ENCODE results near the gene SERPIND1.

The SERPIND1 gene

DNA sequence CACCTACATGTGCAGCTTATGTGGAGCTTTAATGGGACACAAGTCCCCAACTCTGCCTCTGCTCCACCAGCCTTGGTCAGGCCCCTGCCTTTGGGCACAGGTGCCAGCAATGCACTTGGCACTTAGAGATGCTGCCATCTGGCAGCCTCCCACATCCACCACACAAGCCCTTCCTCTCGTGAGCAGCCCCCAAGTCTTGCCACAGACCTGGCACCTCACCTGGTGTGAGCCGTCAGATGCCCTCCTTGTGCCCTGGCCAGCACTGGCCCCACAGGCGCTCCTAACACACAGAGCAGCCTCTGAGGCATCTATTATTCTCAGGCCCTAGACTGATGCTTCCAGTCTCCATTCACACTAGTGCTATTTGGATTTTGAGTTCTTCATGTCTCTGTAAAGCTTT lies 24.5 kb upstream of the SERPIND1 start:
- Histone ChIP-seq H3K36me3 (peaks cover 95% of the 10 kb centered on the region), H3K4me3 (ENCODE audit: low read depth in 1 of 2, low read length in 1 of 2) (no peak overlapping the region), H3K27ac (no peak overlapping the region), H3K9me3 (no peaks in the 10 kb centered on the region), H3K27me3 (no peaks in the 10 kb centered on the region), H3K4me1 (ENCODE audit: control insufficient read depth in 1 of 2, insufficient read depth in 1 of 2, low read depth in 1 of 2, low read length in 1 of 2) (no peaks in the 10 kb centered on the region)
- TF ChIP-seq, protein P1, sequence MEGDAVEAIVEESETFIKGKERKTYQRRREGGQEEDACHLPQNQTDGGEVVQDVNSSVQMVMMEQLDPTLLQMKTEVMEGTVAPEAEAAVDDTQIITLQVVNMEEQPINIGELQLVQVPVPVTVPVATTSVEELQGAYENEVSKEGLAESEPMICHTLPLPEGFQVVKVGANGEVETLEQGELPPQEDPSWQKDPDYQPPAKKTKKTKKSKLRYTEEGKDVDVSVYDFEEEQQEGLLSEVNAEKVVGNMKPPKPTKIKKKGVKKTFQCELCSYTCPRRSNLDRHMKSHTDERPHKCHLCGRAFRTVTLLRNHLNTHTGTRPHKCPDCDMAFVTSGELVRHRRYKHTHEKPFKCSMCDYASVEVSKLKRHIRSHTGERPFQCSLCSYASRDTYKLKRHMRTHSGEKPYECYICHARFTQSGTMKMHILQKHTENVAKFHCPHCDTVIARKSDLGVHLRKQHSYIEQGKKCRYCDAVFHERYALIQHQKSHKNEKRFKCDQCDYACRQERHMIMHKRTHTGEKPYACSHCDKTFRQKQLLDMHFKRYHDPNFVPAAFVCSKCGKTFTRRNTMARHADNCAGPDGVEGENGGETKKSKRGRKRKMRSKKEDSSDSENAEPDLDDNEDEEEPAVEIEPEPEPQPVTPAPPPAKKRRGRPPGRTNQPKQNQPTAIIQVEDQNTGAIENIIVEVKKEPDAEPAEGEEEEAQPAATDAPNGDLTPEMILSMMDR (IDR thresholded peaks at IDR 0.05) = no peak

DNA sequence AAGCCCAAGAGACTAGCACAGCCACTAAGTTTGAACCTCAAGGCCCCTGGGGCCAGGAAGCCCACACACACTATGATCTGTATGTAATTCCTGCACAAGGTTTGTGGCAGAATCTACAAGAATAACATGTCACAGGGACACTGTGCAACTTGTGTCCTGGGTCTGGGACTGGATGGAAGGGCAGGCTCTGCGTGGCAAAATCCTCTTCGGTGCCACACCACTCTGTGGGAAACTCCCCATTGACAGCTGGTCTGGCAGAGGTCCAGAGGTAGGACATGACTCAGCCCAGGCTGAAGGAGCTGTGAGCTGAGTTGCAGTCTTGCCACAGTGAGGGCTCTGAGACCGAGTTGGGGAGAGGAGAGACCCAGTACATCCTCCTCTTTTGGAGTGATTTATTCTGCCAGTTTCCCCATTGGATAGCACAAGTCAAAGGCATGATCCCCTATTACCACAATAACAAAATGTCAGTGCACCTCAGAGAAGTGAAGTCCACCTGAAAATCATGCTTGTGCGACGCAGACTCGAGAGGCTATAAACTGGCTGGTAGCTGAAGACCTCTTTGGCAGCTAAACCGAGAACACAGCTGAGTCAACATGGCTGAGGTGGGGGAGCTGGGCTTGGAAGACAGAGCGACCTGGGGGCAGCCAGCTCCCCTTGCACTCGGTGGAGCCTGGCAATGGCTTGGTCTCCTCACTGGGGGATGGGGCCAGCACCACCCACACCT lies 23.3 kb upstream of the SERPIND1 start:
- Histone ChIP-seq H3K27ac (no peak overlapping the region), H3K27me3 (no peaks in the 10 kb centered on the region), H3K4me3 (ENCODE audit: low read depth in 1 of 2, low read length in 1 of 2) (no peak overlapping the region), H3K36me3 (peaks cover 84% of the 10 kb centered on the region), H3K4me1 (ENCODE audit: control insufficient read depth in 1 of 2, insufficient read depth in 1 of 2, low read depth in 1 of 2, low read length in 1 of 2) (no peaks in the 10 kb centered on the region), H3K9me3 (no peaks in the 10 kb centered on the region)
- TF ChIP-seq, protein P1 (IDR thresholded peaks at IDR 0.05) = no peak

DNA sequence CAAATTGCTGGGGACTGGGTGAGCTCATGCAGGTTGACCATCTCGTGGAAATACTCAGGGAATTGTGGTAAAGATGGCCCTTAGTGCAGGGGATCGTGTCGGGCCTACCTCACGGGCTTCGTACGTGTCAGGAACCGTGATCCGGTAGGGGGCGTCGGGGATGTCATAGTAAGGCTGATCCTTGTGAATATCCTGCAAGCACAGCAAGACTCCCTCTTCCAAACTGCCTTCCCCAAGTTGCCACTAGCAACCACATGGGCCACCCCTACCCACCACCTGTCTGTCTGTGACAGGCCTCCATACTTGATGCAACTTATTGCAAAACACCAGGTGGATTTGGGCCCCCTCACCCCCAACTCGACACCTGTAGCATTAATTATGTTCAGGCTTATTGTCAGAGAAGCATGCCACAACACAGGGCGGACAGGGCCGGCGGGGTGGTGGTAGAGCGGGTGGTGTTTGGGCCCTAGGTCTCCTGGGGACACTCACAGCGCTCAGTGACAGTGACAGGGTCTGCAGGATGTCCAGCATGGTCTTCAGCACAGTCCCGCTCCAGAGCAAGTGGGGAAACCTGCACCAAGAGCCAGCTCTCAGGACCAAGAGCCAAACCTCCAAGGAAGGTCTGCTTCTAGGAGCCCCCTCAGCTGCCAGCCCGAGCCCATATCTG lies 22.6 kb upstream of the SERPIND1 start:
- Histone ChIP-seq H3K4me1 (ENCODE audit: control insufficient read depth in 1 of 2, insufficient read depth in 1 of 2, low read depth in 1 of 2, low read length in 1 of 2) (no peaks in the 10 kb centered on the region), H3K36me3 (peaks cover 79% of the 10 kb centered on the region), H3K27ac (no peak overlapping the region), H3K4me3 (ENCODE audit: low read depth in 1 of 2, low read length in 1 of 2) (no peak overlapping the region), H3K27me3 (no peaks in the 10 kb centered on the region), H3K9me3 (no peaks in the 10 kb centered on the region)
- TF ChIP-seq, protein P1 (IDR thresholded peaks at IDR 0.05) = no peak

DNA sequence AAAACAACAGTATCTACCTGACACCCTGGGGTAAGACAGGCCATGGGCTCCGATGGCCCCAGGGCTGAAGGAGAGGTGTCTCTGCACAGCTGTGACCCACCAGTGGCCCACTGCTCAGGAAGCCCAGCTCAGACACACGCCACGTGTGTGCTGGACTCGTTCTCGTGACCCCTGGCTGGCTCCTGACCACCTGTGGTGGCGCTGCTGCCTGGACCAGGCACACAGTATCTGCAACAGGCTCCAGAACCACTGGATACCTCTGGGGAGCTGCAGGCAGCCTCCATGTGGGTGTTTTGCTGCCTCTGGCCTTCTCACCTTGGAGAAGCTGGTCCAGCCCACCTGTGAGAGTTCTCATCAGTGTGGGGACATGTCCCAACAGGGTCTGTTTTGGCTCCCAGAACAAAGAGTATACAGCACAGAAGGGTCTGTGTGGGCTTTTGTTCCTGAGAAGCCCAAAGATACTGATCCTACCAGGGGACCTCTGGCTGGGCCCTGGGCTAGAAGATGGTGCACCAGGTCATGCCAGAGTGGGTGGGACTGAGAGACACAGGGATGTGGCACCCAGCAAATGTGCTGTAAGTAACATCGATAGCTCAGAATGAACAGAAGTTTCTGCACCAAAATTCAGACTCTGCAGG lies 21.7 kb upstream of the SERPIND1 start:
- Histone ChIP-seq H3K4me3 (ENCODE audit: low read depth in 1 of 2, low read length in 1 of 2) (no peak overlapping the region), H3K27ac (no peak overlapping the region), H3K36me3 (peaks cover 72% of the 10 kb centered on the region), H3K9me3 (no peaks in the 10 kb centered on the region), H3K27me3 (no peaks in the 10 kb centered on the region), H3K4me1 (ENCODE audit: control insufficient read depth in 1 of 2, insufficient read depth in 1 of 2, low read depth in 1 of 2, low read length in 1 of 2) (no peaks in the 10 kb centered on the region)
- TF ChIP-seq, protein P1 (IDR thresholded peaks at IDR 0.05) = no peak

DNA sequence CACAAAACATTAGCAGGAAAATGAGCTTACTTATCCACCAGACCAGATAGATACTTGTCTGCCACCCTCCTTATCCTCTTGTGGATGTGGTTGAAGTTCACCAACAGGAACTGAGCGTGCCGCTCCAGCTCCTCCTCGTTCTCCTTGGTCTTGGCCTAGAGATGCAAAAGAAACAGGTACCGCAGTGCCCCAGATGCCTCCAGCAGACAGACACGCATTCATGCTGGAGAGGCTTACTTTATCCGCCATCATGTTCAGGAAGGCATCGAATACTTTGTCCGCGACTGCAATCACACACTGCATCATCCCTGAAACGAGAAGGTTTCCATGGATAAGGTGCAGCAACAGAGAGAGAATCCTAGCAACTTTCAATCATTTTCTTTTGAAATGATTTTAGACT lies 21.0 kb upstream of the SERPIND1 start:
- Histone ChIP-seq H3K27me3 (no peaks in the 10 kb centered on the region), H3K4me1 (ENCODE audit: control insufficient read depth in 1 of 2, insufficient read depth in 1 of 2, low read depth in 1 of 2, low read length in 1 of 2) (no peaks in the 10 kb centered on the region), H3K36me3 (peaks cover 72% of the 10 kb centered on the region)

More for the DNA sequence above, 21.0 kb upstream of the SERPIND1 start:
- H3K9me3 ChIP-seq = no peaks in the 10 kb centered on the region
- TF ChIP-seq, protein P1 (IDR thresholded peaks at IDR 0.05) = no peak
- no peak overlapping the region for H3K4me3 ChIP-seq (ENCODE audit: low read depth in 1 of 2, low read length in 1 of 2)
- no peak overlapping the region for H3K27ac ChIP-seq
